CD4-positive, CD25-positive, alpha-beta regulatory T cell (primary cell): Measurements from ENCODE around the gene DOCK1. TPM values are rescaled to one million over a fixed set of nuclear protein-coding genes. Genes with fewer than 3 reads are reported as not detected.

Source experiments
- ATAC-seq, 2 donors: fragments of 150-1000 bp; cut with Tn5 transposase; one replicate each; pipeline ENCODE4 v1.10.0; 2021; ENCODE audit warnings: low read depth in 2 of 2, moderate number of reproducible peaks in 2 of 2, moderate library complexity in 1 of 2
- DNase-seq, 3 donors: peaks; one replicate each; pipeline versions ENCODE4 v3.0.0 to v3.0.0-alpha.2; 2012 to 2022; ENCODE audit warnings: mixed read lengths in 1 of 3
- H3K27ac ChIP-seq: one replicate; pipeline ENCODE4 v1.7.0; 2013; ENCODE audit warnings: mild to moderate bottlenecking, low read length; ENCODE audit not compliant: insufficient read depth, poor library complexity, severe bottlenecking
- H3K27me3 ChIP-seq: one replicate; pipeline ENCODE4 v1.7.0; 2013; ENCODE audit warnings: low read length; ENCODE audit not compliant: control insufficient read depth, insufficient read depth
- H3K36me3 ChIP-seq: one replicate; pipeline ENCODE4 v1.7.0; 2013; ENCODE audit warnings: mild to moderate bottlenecking, low read length, moderate library complexity; ENCODE audit not compliant: control insufficient read depth, insufficient read depth
- H3K4me1 ChIP-seq: 2 replicates; pipeline ENCODE4 v1.7.0; 2013; ENCODE audit warnings: mild to moderate bottlenecking, low read length; ENCODE audit not compliant: insufficient read depth, control insufficient read depth, poor library complexity, severe bottlenecking
- H3K4me3 ChIP-seq: one replicate; pipeline ENCODE4 v1.7.0; 2013; ENCODE audit warnings: low read depth, mild to moderate bottlenecking, low read length, moderate library complexity
- H3K9me3 ChIP-seq, 2 experiments: 1 replicate in 1 of 2; 2 replicates in 1 of 2; pipeline ENCODE4 v1.7.0; 2013; ENCODE audit warnings: low read length in 2 of 2, mild to moderate bottlenecking in 1 of 2, moderate library complexity in 1 of 2; ENCODE audit not compliant: control insufficient read depth in 2 of 2
- H3K27ac Mint-ChIP-seq, 3 donors: one replicate each; pipeline ENCODE4 v1.8.0; 2020 to 2022; ENCODE audit warnings: mild to moderate bottlenecking in 3 of 3, mixed read lengths in 3 of 3, moderate library complexity in 2 of 3
- H3K27me3 Mint-ChIP-seq: one replicate; pipeline ENCODE4 v1.8.0; 2022; ENCODE audit warnings: mild to moderate bottlenecking, mixed read lengths
- H3K36me3 Mint-ChIP-seq: one replicate; pipeline ENCODE4 v1.8.0; 2020; ENCODE audit warnings: mixed read lengths
- H3K4me1 Mint-ChIP-seq, 4 donors: one replicate each; pipeline ENCODE4 v1.8.0; 2020 to 2022; ENCODE audit warnings: mixed read lengths in 4 of 4, mild to moderate bottlenecking in 1 of 4
- H3K4me3 Mint-ChIP-seq, 4 donors: one replicate each; pipeline ENCODE4 v1.8.0; 2020 to 2022; ENCODE audit warnings: mild to moderate bottlenecking in 4 of 4, mixed read lengths in 4 of 4, moderate library complexity in 3 of 4
- H3K9me3 Mint-ChIP-seq, 7 donors: one replicate each; pipeline ENCODE4 v1.8.0; 2020 to 2022; ENCODE audit warnings: mixed read lengths in 7 of 7, mild to moderate bottlenecking in 3 of 7, moderate library complexity in 2 of 7
- polyA plus RNA-seq, 4 donors: library from polyadenylated mRNA; unstranded; fragments of 300-500 nt; fragmentation: Illumina TruSeq; gene quantifications; one replicate each; pipeline ENCODE4 v1.2.3, GENCODE V29; 2021
- total RNA-seq: library from RNA; stranded (reverse); gene quantifications from one replicate; pipeline ENCODE4 v1.2.3, GENCODE V29; 2022

Gene DOCK1
- total and polyA plus RNA-seq, 5 donors from 2014 or later = 0.20 TPM; not detected in 4

GRCh38 chr10:127196282-127197153, 291.3 kb downstream of the DOCK1 start, which contains the start of gene INSYN2A:
Gene INSYN2A (minus strand): TSS chr10:127196591. CDS start chr10:127176395, 20,196 bp downstream.
- Histone ChIP-seq H3K36me3 (no peaks in the 10 kb centered on the region), H3K9me3 (no peaks in the 10 kb centered on the region), H3K27me3 (peaks cover 2% of the 10 kb centered on the region), H3K4me1 (no peaks in the 10 kb centered on the region), H3K27ac (no peak within 1 kb of the TSS), H3K4me3 (no peak within 1 kb of the TSS)
- no peaks in the 10 kb centered on the region for H3K36me3 Mint-ChIP-seq
- DNase-seq (no peak), ATAC-seq (no peak)
- peak within 1 kb of the TSS in 1 of 4 donors; percentile 13 for H3K4me3 Mint-ChIP-seq
- peaks cover 0 to 3% (median 0%) of the 10 kb centered on the region in 4 donors for H3K4me1 Mint-ChIP-seq
- H3K27ac Mint-ChIP-seq = no peak within 1 kb of the TSS
- H3K27me3 Mint-ChIP-seq = peaks cover 22% of the 10 kb centered on the region
- H3K9me3 Mint-ChIP-seq = peaks cover 0 to 5% (median 0%) of the 10 kb centered on the region in 7 donors

- ATAC-seq = no peak
- Mint-ChIP-seq H3K27me3 (peaks cover 22% of the 10 kb centered on the region), H3K4me1 (peaks cover 0 to 3% (median 0%) of the 10 kb centered on the region in 4 donors), H3K27ac (no peak overlapping the region), H3K36me3 (no peaks in the 10 kb centered on the region), H3K4me3 (peak overlapping the region in 1 of 4 donors; percentile 13), H3K9me3 (peaks cover 0 to 5% (median 0%) of the 10 kb centered on the region in 7 donors)
- Histone ChIP-seq H3K4me1 (no peaks in the 10 kb centered on the region), H3K4me3 (no peak overlapping the region), H3K36me3 (no peaks in the 10 kb centered on the region), H3K9me3 (no peaks in the 10 kb centered on the region), H3K27ac (no peak overlapping the region), H3K27me3 (peaks cover 2% of the 10 kb centered on the region)
- no peak for DNase-seq
Measured at GRCh38 chr10:127197154-127197432, 291.9 kb downstream of the DOCK1 start.

GRCh38 chr10:127198307-127198706, 293.1 kb downstream of the DOCK1 start:
- Mint-ChIP-seq H3K4me1 (peaks cover 0 to 3% (median 0%) of the 10 kb centered on the region in 4 donors), H3K9me3 (peaks cover 0 to 5% (median 0%) of the 10 kb centered on the region in 7 donors), H3K27ac (no peak overlapping the region), H3K36me3 (no peaks in the 10 kb centered on the region), H3K27me3 (peaks cover 22% of the 10 kb centered on the region), H3K4me3 (no peak overlapping the region)
- H3K27me3 ChIP-seq = peaks cover 2% of the 10 kb centered on the region
- ATAC-seq (no peak), DNase-seq (no peak)
- no peaks in the 10 kb centered on the region for H3K9me3 ChIP-seq
- H3K4me1 ChIP-seq = no peaks in the 10 kb centered on the region
- no peak overlapping the region for H3K27ac ChIP-seq
- no peak overlapping the region for H3K4me3 ChIP-seq
- no peaks in the 10 kb centered on the region for H3K36me3 ChIP-seq

- H3K4me1 ChIP-seq = no peaks in the 10 kb centered on the region
- DNase-seq (no peak), ATAC-seq (no peak)
- H3K27ac ChIP-seq = no peak overlapping the region
- Mint-ChIP-seq H3K27me3 (peaks cover 18% of the 10 kb centered on the region), H3K4me1 (peaks cover 0 to 3% (median 0%) of the 10 kb centered on the region in 4 donors), H3K4me3 (no peak overlapping the region), H3K36me3 (no peaks in the 10 kb centered on the region), H3K9me3 (peaks cover 0 to 5% (median 0%) of the 10 kb centered on the region in 7 donors), H3K27ac (no peak overlapping the region)
- H3K9me3 ChIP-seq = no peaks in the 10 kb centered on the region
- peaks cover 2% of the 10 kb centered on the region for H3K27me3 ChIP-seq
- no peak overlapping the region for H3K4me3 ChIP-seq
- H3K36me3 ChIP-seq = no peaks in the 10 kb centered on the region
Measured at GRCh38 chr10:127198721-127199120, 293.5 kb downstream of the DOCK1 start.

GRCh38 chr10:127200646-127201045, 295.4 kb downstream of the DOCK1 start:
- ATAC-seq = no peak
- H3K27ac ChIP-seq = no peak overlapping the region

GRCh38 chr10:127203067-127203466, 297.8 kb downstream of the DOCK1 start:
- Mint-ChIP-seq H3K9me3 (no peaks in the 10 kb centered on the region), H3K27ac (peak overlapping the region in 1 of 3 donors; percentile 15), H3K4me1 (no peaks in the 10 kb centered on the region), H3K36me3 (no peaks in the 10 kb centered on the region), H3K4me3 (no peak overlapping the region), H3K27me3 (peaks cover 14% of the 10 kb centered on the region)
- Histone ChIP-seq H3K27me3 (no peaks in the 10 kb centered on the region), H3K9me3 (no peaks in the 10 kb centered on the region), H3K4me1 (no peaks in the 10 kb centered on the region), H3K27ac (no peak overlapping the region), H3K36me3 (no peaks in the 10 kb centered on the region), H3K4me3 (no peak overlapping the region)
- DNase-seq = no peak
- no peak for ATAC-seq

More at GRCh38 chr10:127200646-127201045, 295.4 kb downstream of the DOCK1 start:
- H3K4me1 ChIP-seq = no peaks in the 10 kb centered on the region
- no peak for DNase-seq
- H3K27me3 ChIP-seq = no peaks in the 10 kb centered on the region
- H3K36me3 ChIP-seq = no peaks in the 10 kb centered on the region
- Mint-ChIP-seq H3K36me3 (no peaks in the 10 kb centered on the region), H3K27me3 (peaks cover 17% of the 10 kb centered on the region), H3K4me1 (peaks cover 0 to 3% (median 0%) of the 10 kb centered on the region in 4 donors), H3K9me3 (peaks cover 0 to 3% (median 0%) of the 10 kb centered on the region in 7 donors), H3K4me3 (no peak overlapping the region), H3K27ac (no peak overlapping the region)
- no peak overlapping the region for H3K4me3 ChIP-seq
- no peaks in the 10 kb centered on the region for H3K9me3 ChIP-seq

GRCh38 chr10:127207081-127207480, 301.9 kb downstream of the DOCK1 start:
- no peak overlapping the region for H3K27ac Mint-ChIP-seq
- H3K36me3 Mint-ChIP-seq = no peaks in the 10 kb centered on the region
- H3K27me3 ChIP-seq = no peaks in the 10 kb centered on the region
- DNase-seq (no peak), ATAC-seq (no peak)
- H3K4me1 ChIP-seq = no peaks in the 10 kb centered on the region
- no peak overlapping the region for H3K4me3 Mint-ChIP-seq
- no peak overlapping the region for H3K4me3 ChIP-seq
- no peaks in the 10 kb centered on the region for H3K36me3 ChIP-seq
- no peaks in the 10 kb centered on the region for H3K9me3 ChIP-seq
- H3K27me3 Mint-ChIP-seq = no peaks in the 10 kb centered on the region
- no peak overlapping the region for H3K27ac ChIP-seq
- H3K9me3 Mint-ChIP-seq = no peaks in the 10 kb centered on the region
- H3K4me1 Mint-ChIP-seq = no peaks in the 10 kb centered on the region
